NB4 (cell line): Measurements from ENCODE around the gene HELB.
"Not testable (repeated sequence)": the region's sequence is repeated elsewhere in the genome, so short reads cannot be mapped to it uniquely, and the experiment has no call there.

Source experiments
- DNase-seq: peaks from one replicate; pipeline ENCODE4 v3.0.0; 2010; ENCODE audit warnings: low read depth
- H3K4me3 ChIP-seq: one replicate; pipeline ENCODE4 v1.5.1; 2011; ENCODE audit warnings: mild to moderate bottlenecking, low read depth, low read length, moderate library complexity
- CTCF ChIP-seq: IDR thresholded peaks from one replicate; pipeline ENCODE4 v1.5.1; 2012; ENCODE audit warnings: low read depth, low read length
- MAX ChIP-seq: IDR thresholded peaks from 2 replicates; pipeline ENCODE4 v1.6.1; 2011; ENCODE audit warnings: low read depth, low read length
- MYC ChIP-seq: IDR thresholded peaks from 2 replicates; pipeline ENCODE4 v1.6.1; 2011; ENCODE audit warnings: low read depth, low read length
- POLR2A ChIP-seq: IDR thresholded peaks from 2 replicates; pipeline ENCODE4 v1.6.1; 2011; ENCODE audit warnings: mild to moderate bottlenecking; ENCODE audit not compliant: insufficient read length; ENCODE audit errors: extremely low read depth

HELB gene

GRCh38 chr12:66289485-66289884 lies 12.8 kb upstream of the HELB start:
- H3K4me3 ChIP-seq, result no peak overlapping the region
- TF ChIP-seq CTCF, result no peak
- no peak for TF ChIP-seq MYC
- no peak for TF ChIP-seq POLR2A
- no peak for TF ChIP-seq MAX
- no peak for DNase-seq

GRCh38 chr12:66290716-66291200 lies 11.5 kb upstream of the HELB start:
- DNase-seq, result no peak
- no peak for TF ChIP-seq POLR2A
- no peak for TF ChIP-seq CTCF
- no peak for TF ChIP-seq MAX
- TF ChIP-seq MYC, result no peak
- H3K4me3 ChIP-seq, result no peak overlapping the region

GRCh38 chr12:66296176-66296683 lies 6.1 kb upstream of the HELB start:
- TF ChIP-seq CTCF (no peak), POLR2A (no peak), MAX (no peak), MYC (no peak)
- H3K4me3 ChIP-seq, result no peak overlapping the region
- DNase-seq, result no peak

- H3K4me3 ChIP-seq, result no peak overlapping the region
- DNase-seq, result no peak
- TF ChIP-seq MYC, result no peak
- no peak for TF ChIP-seq MAX
- TF ChIP-seq POLR2A, result no peak
- no peak for TF ChIP-seq CTCF
Observed at GRCh38 chr12:66297080-66297479, 5.2 kb upstream of the HELB start.

GRCh38 chr12:66297923-66298322 lies 4.4 kb upstream of the HELB start:
- no peak overlapping the region for H3K4me3 ChIP-seq
- no peak for DNase-seq
- TF ChIP-seq MAX (no peak), POLR2A (no peak), MYC (no peak), CTCF (no peak)

GRCh38 chr12:66302827-66303169 lies 505 bp downstream of the HELB start:
- TF ChIP-seq MYC, result no peak
- TF ChIP-seq MAX, result no peak
- no peak for TF ChIP-seq CTCF
- TF ChIP-seq POLR2A, result no peak
- DNase-seq, result no peak
- peak overlapping the region; percentile 91 for H3K4me3 ChIP-seq

- H3K4me3 ChIP-seq, result peak overlapping the region; percentile 91
- not testable (repeated sequence) for DNase-seq
Observed at GRCh38 chr12:66303316-66303804, 1.1 kb downstream of the HELB start.
